Astrocyte (in vitro differentiated cells and primary cell): Measurements from ENCODE around the gene TBR1. TPM values are rescaled to one million over a fixed set of nuclear protein-coding genes. Genes with fewer than 3 reads are reported as not detected.

Experiments used
- DNase-seq: peaks from one replicate; pipeline ENCODE4 v3.0.0-alpha.2; 2010; ENCODE audit warnings: low read depth
- FAIRE-seq: peaks from 2 replicates; lab custom pipeline; 2011; peaks lifted over from hg19 to GRCh38; lab: Jason Lieb, UNC
- H2AFZ ChIP-seq: 2 replicates; pipeline ENCODE4 v1.6.0; 2012; ENCODE audit warnings: low read depth, low read length, inconsistent platforms
- H3K27ac ChIP-seq: 2 replicates; pipeline ENCODE4 v1.5.1; 2011; ENCODE audit warnings: low read depth, low read length, inconsistent platforms
- H3K27me3 ChIP-seq: 2 replicates; pipeline ENCODE4 v1.6.0; 2011; ENCODE audit warnings: low read length, inconsistent platforms; ENCODE audit not compliant: insufficient read depth
- H3K36me3 ChIP-seq: 2 replicates; pipeline ENCODE4 v1.5.1; 2011; ENCODE audit warnings: low read length, inconsistent platforms; ENCODE audit not compliant: insufficient read depth
- H3K4me1 ChIP-seq: 2 replicates; pipeline ENCODE4 v1.5.1; 2011; ENCODE audit warnings: low read length, inconsistent platforms; ENCODE audit not compliant: insufficient read depth
- H3K4me2 ChIP-seq: 2 replicates; pipeline ENCODE4 v1.6.0; 2012; ENCODE audit warnings: low read length, inconsistent platforms
- H3K4me3 ChIP-seq: 2 replicates; pipeline ENCODE4 v1.5.1; 2011; ENCODE audit warnings: low read depth, mild to moderate bottlenecking, low read length, inconsistent platforms; ENCODE audit not compliant: insufficient read depth
- H3K79me2 ChIP-seq: 2 replicates; pipeline ENCODE4 v1.6.0; 2012; ENCODE audit warnings: mild to moderate bottlenecking, low read length, inconsistent platforms; ENCODE audit not compliant: insufficient read depth
- H3K9ac ChIP-seq: 2 replicates; pipeline ENCODE4 v1.6.0; 2012; ENCODE audit warnings: mild to moderate bottlenecking, low read length, inconsistent platforms
- H3K9me3 ChIP-seq: 2 replicates; pipeline ENCODE4 v1.5.1; 2012; ENCODE audit warnings: low read depth, mild to moderate bottlenecking, low read length, inconsistent platforms; ENCODE audit not compliant: insufficient read depth
- H4K20me1 ChIP-seq: 2 replicates; pipeline ENCODE4 v1.6.0; 2012; ENCODE audit warnings: low read length, inconsistent platforms; ENCODE audit not compliant: insufficient read depth
- H3K27ac Mint-ChIP-seq: one replicate; pipeline ENCODE4 v1.8.0; 2021; ENCODE audit warnings: mild to moderate bottlenecking, mixed read lengths; ENCODE audit not compliant: unreplicated experiment
- H3K27me3 Mint-ChIP-seq: one replicate; pipeline ENCODE4 v1.8.0; 2021; ENCODE audit warnings: low read depth, mixed read lengths; ENCODE audit not compliant: unreplicated experiment
- H3K36me3 Mint-ChIP-seq: one replicate; pipeline ENCODE4 v1.8.0; 2021; ENCODE audit warnings: low read depth, mixed read lengths; ENCODE audit not compliant: unreplicated experiment
- H3K4me1 Mint-ChIP-seq: one replicate; pipeline ENCODE4 v1.8.0; 2021; ENCODE audit warnings: low read depth, mixed read lengths; ENCODE audit not compliant: unreplicated experiment
- H3K4me3 Mint-ChIP-seq: one replicate; pipeline ENCODE4 v1.8.0; 2021; ENCODE audit warnings: mild to moderate bottlenecking, moderate library complexity, mixed read lengths; ENCODE audit not compliant: unreplicated experiment
- H3K9me3 Mint-ChIP-seq: one replicate; pipeline ENCODE4 v1.8.0; 2021; ENCODE audit warnings: mild to moderate bottlenecking, mixed read lengths; ENCODE audit not compliant: unreplicated experiment
- EZH2 ChIP-seq: IDR thresholded peaks from 2 replicates; pipeline ENCODE4 v1.6.1; 2012; ENCODE audit warnings: mild to moderate bottlenecking, low read length, inconsistent platforms; ENCODE audit not compliant: insufficient read depth
- total RNA-seq: library from RNA; stranded (reverse); gene quantifications from 2 replicates; pipeline ENCODE4 v1.2.1, GENCODE V29; 2021
- TF ChIP-seq, protein P1 (sequence below): IDR thresholded peaks from 2 replicates; pipeline ENCODE4 v1.5.1; 2011; ENCODE audit warnings: low read depth, mild to moderate bottlenecking, inconsistent platforms, low read length, moderate library complexity; ENCODE audit not compliant: insufficient read depth

The TBR1 gene
- total RNA-seq, 1 donor from 2014 or later, result not detected

DNA sequence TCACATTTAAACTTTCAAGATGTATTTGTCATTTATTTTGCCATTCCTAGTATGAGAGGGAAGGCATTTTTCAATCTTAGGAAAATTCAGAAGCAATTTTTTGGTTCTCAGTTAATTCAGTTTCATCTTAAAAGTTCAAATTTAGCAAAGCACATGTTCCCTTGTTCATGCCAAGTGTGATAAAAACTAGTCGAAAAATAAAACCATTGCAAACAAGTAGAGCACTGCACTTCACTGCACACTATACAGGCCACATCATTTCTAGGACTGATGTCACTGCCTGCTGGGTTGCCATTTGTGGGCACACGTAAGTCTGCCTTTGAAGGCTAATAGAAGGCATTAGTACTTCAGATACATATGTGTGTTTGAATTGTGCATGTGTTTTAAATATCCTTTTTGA, 14.3 kb downstream of the TBR1 start:
- TF ChIP-seq EZH2, result no peak
- TF ChIP-seq, protein P1, sequence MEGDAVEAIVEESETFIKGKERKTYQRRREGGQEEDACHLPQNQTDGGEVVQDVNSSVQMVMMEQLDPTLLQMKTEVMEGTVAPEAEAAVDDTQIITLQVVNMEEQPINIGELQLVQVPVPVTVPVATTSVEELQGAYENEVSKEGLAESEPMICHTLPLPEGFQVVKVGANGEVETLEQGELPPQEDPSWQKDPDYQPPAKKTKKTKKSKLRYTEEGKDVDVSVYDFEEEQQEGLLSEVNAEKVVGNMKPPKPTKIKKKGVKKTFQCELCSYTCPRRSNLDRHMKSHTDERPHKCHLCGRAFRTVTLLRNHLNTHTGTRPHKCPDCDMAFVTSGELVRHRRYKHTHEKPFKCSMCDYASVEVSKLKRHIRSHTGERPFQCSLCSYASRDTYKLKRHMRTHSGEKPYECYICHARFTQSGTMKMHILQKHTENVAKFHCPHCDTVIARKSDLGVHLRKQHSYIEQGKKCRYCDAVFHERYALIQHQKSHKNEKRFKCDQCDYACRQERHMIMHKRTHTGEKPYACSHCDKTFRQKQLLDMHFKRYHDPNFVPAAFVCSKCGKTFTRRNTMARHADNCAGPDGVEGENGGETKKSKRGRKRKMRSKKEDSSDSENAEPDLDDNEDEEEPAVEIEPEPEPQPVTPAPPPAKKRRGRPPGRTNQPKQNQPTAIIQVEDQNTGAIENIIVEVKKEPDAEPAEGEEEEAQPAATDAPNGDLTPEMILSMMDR, result no peak
- Mint-ChIP-seq H3K4me3 (no peak overlapping the region), H3K27me3 (peaks cover 50% of the 10 kb centered on the region), H3K36me3 (peaks cover 3% of the 10 kb centered on the region), H3K27ac (no peak overlapping the region), H3K4me1 (no peaks in the 10 kb centered on the region), H3K9me3 (peaks cover 4% of the 10 kb centered on the region)
- H4K20me1 ChIP-seq, result peaks cover 5% of the 10 kb centered on the region
- H3K27ac ChIP-seq, result no peak overlapping the region
- H3K4me3 ChIP-seq, result no peak overlapping the region
- no peaks in the 10 kb centered on the region for H3K9me3 ChIP-seq
- FAIRE-seq (no peak), DNase-seq (no peak)
- H3K27me3 ChIP-seq, result peaks cover 45% of the 10 kb centered on the region
- no peaks in the 10 kb centered on the region for H3K36me3 ChIP-seq
- no peaks in the 10 kb centered on the region for H3K79me2 ChIP-seq
- H3K4me1 ChIP-seq, result peaks cover 4% of the 10 kb centered on the region
- no peak overlapping the region for H2AFZ ChIP-seq
- no peak overlapping the region for H3K9ac ChIP-seq
- no peak overlapping the region for H3K4me2 ChIP-seq

DNA sequence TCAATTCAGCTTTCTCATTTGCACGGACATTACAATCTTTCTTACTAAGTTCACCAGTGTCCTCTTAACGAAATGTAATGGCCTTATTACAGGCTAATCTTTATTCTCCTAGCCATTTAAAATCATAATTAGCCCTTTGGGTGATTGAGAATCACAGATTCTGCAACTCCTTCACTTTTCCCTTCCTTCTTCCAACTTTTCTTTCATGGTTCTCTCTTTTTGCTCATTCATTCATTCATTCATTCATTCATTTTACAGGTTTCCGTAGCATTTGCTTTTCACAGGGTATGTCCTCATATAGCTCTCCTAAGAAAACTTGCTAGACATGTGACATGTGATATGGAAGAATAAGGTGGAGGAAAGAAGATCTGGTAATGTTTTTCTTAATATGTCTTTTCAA, 16.0 kb downstream of the TBR1 start:
- Histone ChIP-seq H3K4me1 (peaks cover 6% of the 10 kb centered on the region), H2AFZ (no peak overlapping the region), H3K4me3 (no peak overlapping the region), H3K9me3 (no peaks in the 10 kb centered on the region), H4K20me1 (no peaks in the 10 kb centered on the region), H3K27me3 (peaks cover 28% of the 10 kb centered on the region), H3K4me2 (no peak overlapping the region), H3K36me3 (no peaks in the 10 kb centered on the region), H3K79me2 (no peaks in the 10 kb centered on the region), H3K9ac (no peak overlapping the region), H3K27ac (no peak overlapping the region)
- H3K4me3 Mint-ChIP-seq, result no peak overlapping the region
- DNase-seq, result no peak
- TF ChIP-seq, protein P1, result no peak
- no peak for TF ChIP-seq EZH2
- H3K27ac Mint-ChIP-seq, result no peak overlapping the region
- H3K4me1 Mint-ChIP-seq, result no peaks in the 10 kb centered on the region
- H3K36me3 Mint-ChIP-seq, result peaks cover 3% of the 10 kb centered on the region
- H3K9me3 Mint-ChIP-seq, result peaks cover 4% of the 10 kb centered on the region
- H3K27me3 Mint-ChIP-seq, result peaks cover 35% of the 10 kb centered on the region
- FAIRE-seq, result no peak

DNA sequence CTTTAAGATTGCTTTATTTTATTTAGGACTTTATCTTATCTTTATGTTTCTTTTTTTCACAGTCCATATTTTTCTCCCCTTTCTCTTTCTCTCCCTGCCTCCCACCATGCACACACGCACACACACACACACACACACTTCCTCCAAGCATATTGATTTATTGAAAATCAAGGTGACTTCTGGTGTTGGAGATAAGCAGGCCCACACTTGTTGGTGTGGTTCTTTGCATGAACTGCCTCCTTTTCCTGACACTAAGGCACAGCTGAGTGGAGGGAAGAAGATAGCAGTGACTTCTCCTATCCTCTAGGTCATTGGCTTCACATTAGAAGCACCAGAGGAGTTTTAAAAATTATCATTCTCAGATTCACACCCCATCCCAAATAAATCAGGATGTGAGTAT, 18.0 kb downstream of the TBR1 start:
- Histone ChIP-seq H3K36me3 (no peaks in the 10 kb centered on the region), H3K9ac (no peak overlapping the region), H4K20me1 (no peaks in the 10 kb centered on the region), H2AFZ (no peak overlapping the region), H3K27ac (no peak overlapping the region), H3K27me3 (peaks cover 12% of the 10 kb centered on the region), H3K4me1 (peaks cover 3% of the 10 kb centered on the region), H3K4me2 (no peak overlapping the region), H3K9me3 (no peaks in the 10 kb centered on the region), H3K79me2 (no peaks in the 10 kb centered on the region), H3K4me3 (no peak overlapping the region)
- Mint-ChIP-seq H3K27ac (no peak overlapping the region), H3K4me1 (no peaks in the 10 kb centered on the region), H3K27me3 (peaks cover 19% of the 10 kb centered on the region), H3K9me3 (no peaks in the 10 kb centered on the region), H3K4me3 (no peak overlapping the region), H3K36me3 (no peaks in the 10 kb centered on the region)
- no peak for FAIRE-seq
- no peak for TF ChIP-seq EZH2
- TF ChIP-seq, protein P1, result no peak
- no peak for DNase-seq
